H1 (cell line): ENCODE data around the gene MMP17. TPM values are rescaled to one million over a fixed set of nuclear protein-coding genes. Genes with fewer than 3 reads are reported as not detected.

Experiments used
- CTCF ChIA-PET: fragments of 300-600 bp; sonication (Branson Sonifier 250); formaldehyde crosslinking; loops from one replicate; lab custom pipeline; 2021; ENCODE audit not compliant: partially characterized antibody; lab: Charles Lee
- POLR2A ChIA-PET: fragments of 300-600 bp; sonication (Branson Sonifier 250); formaldehyde crosslinking; loops from one replicate; lab custom pipeline; 2021; ENCODE audit warnings: inconsistent platforms; ENCODE audit not compliant: partially characterized antibody; lab: Charles Lee
- DNase-seq, 2 experiments: peaks; one replicate each; pipeline versions ENCODE4 v3.0.0 to v3.0.0-alpha.2; 2010 to 2022; ENCODE audit warnings: low spot score in 2 of 2, low read depth in 1 of 2, mixed read lengths in 1 of 2
- FAIRE-seq: peaks from 2 replicates; lab custom pipeline; 2011; peaks lifted over from hg19 to GRCh38; lab: Jason Lieb, UNC
- H2AFZ ChIP-seq: 2 replicates; pipeline ENCODE4 v1.8.1; 2012; ENCODE audit warnings: low read length, inconsistent platforms
- H2AK5ac ChIP-seq: 2 replicates; pipeline ENCODE4 v1.6.1; 2013; ENCODE audit warnings: low read depth, low read length
- H2BK120ac ChIP-seq: replicated peaks from 2 replicates; pipeline ENCODE3; 2013; ENCODE audit warnings: low read depth, low read length, inconsistent platforms
- H2BK12ac ChIP-seq: 2 replicates; pipeline ENCODE4 v1.6.1; 2013; ENCODE audit warnings: low read depth, low read length
- H2BK15ac ChIP-seq: 2 replicates; pipeline ENCODE4 v1.6.1; 2013; ENCODE audit warnings: low read length
- H2BK20ac ChIP-seq: 2 replicates; pipeline ENCODE4 v1.6.1; 2013; ENCODE audit warnings: low read length
- H2BK5ac ChIP-seq: 2 replicates; pipeline ENCODE4 v1.6.1; 2013; ENCODE audit warnings: low read depth, low read length
- H3K14ac ChIP-seq: 2 replicates; pipeline ENCODE4 v1.6.1; 2013; ENCODE audit warnings: inconsistent platforms; ENCODE audit not compliant: insufficient read length
- H3K18ac ChIP-seq: 2 replicates; pipeline ENCODE4 v1.6.1; 2013; ENCODE audit warnings: low read length; ENCODE audit errors: extremely low read depth
- H3K23ac ChIP-seq: 2 replicates; pipeline ENCODE4 v1.6.1; 2013; ENCODE audit warnings: inconsistent platforms; ENCODE audit not compliant: insufficient read length
- H3K23me2 ChIP-seq: 2 replicates; pipeline ENCODE4 v1.6.1; 2013; ENCODE audit warnings: low read depth, low read length
- H3K27ac ChIP-seq: 2 replicates; pipeline ENCODE4 v1.6.1; 2011; ENCODE audit warnings: low read depth, low read length, inconsistent platforms
- H3K27me3 ChIP-seq, 4 experiments: replicated peaks in 1 of 4; 1 replicate in 1 of 4; 2 replicates in 3 of 4; pipeline versions ENCODE4 v1.6.1 to v1.8.1; 2011 to 2013; ENCODE audit warnings: low read length in 3 of 4, mild to moderate bottlenecking in 3 of 4, inconsistent platforms in 2 of 4, mixed read lengths in 2 of 4, moderate library complexity in 1 of 4; ENCODE audit not compliant: control insufficient read depth in 3 of 4, insufficient read depth in 3 of 4; ENCODE audit errors: extremely low read depth in 1 of 4
- H3K36me3 ChIP-seq, 4 experiments: 2 replicates each; pipeline versions ENCODE4 v1.6.1 to v1.8.1; 2011 to 2013; ENCODE audit warnings: mild to moderate bottlenecking in 4 of 4, low read length in 3 of 4, moderate library complexity in 2 of 4, control low read depth in 1 of 4, inconsistent platforms in 1 of 4; ENCODE audit not compliant: insufficient read depth in 4 of 4, control insufficient read depth in 2 of 4
- H3K4ac ChIP-seq: replicated peaks from 2 replicates; pipeline ENCODE3; 2013; ENCODE audit warnings: low read length, low read depth, mixed read lengths, inconsistent platforms; ENCODE audit not compliant: insufficient read length
- H3K4me1 ChIP-seq, 4 experiments: replicated peaks in 1 of 4; 1 replicate in 1 of 4; 2 replicates in 3 of 4; pipeline versions ENCODE4 v1.6.1 to v1.8.1; 2011 to 2013; ENCODE audit warnings: low read length in 3 of 4, inconsistent platforms in 2 of 4, mixed read lengths in 1 of 4; ENCODE audit not compliant: insufficient read depth in 4 of 4, control insufficient read depth in 3 of 4
- H3K4me2 ChIP-seq, 2 experiments: 2 replicates each; pipeline versions ENCODE4 v1.6.1 to v1.8.1; 2011 to 2013; ENCODE audit warnings: low read depth in 2 of 2, low read length in 2 of 2, control low read depth in 1 of 2, inconsistent platforms in 1 of 2, mild to moderate bottlenecking in 1 of 2; ENCODE audit not compliant: insufficient read depth in 1 of 2
- H3K4me3 ChIP-seq, 4 experiments: fragments of 200-600, 300-600 bp in 1 of 4; sonication (generic), shearing (Covaris generic), sonication (Bioruptor Twin) in 1 of 4; 2 replicates each; pipeline versions ENCODE4 v1.5.1 to v1.8.1; 2011 to 2016; ENCODE audit warnings: low read length in 4 of 4, low read depth in 3 of 4, control low read depth in 2 of 4, inconsistent platforms in 2 of 4, mild to moderate bottlenecking in 2 of 4, mixed read lengths in 1 of 4, moderate library complexity in 1 of 4; ENCODE audit not compliant: insufficient read depth in 2 of 4; ENCODE audit errors: extremely low read depth in 1 of 4
- H3K56ac ChIP-seq: replicated peaks from 2 replicates; pipeline ENCODE3; 2013; ENCODE audit warnings: low read depth, mild to moderate bottlenecking, mixed read lengths, low read length, inconsistent platforms; ENCODE audit not compliant: insufficient read length
- H3K79me1 ChIP-seq: 2 replicates; pipeline ENCODE4 v1.6.1; 2013; ENCODE audit warnings: low read depth, low read length, control low read depth
- H3K79me2 ChIP-seq, 2 experiments: 2 replicates each; pipeline versions ENCODE4 v1.6.1 to v1.8.1; 2012 to 2013; ENCODE audit warnings: low read length in 2 of 2, mild to moderate bottlenecking in 2 of 2, inconsistent platforms in 1 of 2; ENCODE audit not compliant: insufficient read depth in 2 of 2, control insufficient read depth in 1 of 2
- H3K9ac ChIP-seq, 4 experiments: replicated peaks in 1 of 4; 1 replicate in 1 of 4; 2 replicates in 3 of 4; pipeline versions ENCODE4 v1.6.1 to v1.8.1; 2011 to 2013; ENCODE audit warnings: low read depth in 3 of 4, low read length in 3 of 4, control low read depth in 2 of 4, mild to moderate bottlenecking in 2 of 4, moderate library complexity in 2 of 4, inconsistent platforms in 1 of 4; ENCODE audit errors: extremely low read depth in 1 of 4
- H3K9me3 ChIP-seq, 2 experiments: 2 replicates each; pipeline versions ENCODE4 v1.6.1 to v1.8.1; 2012 to 2013; ENCODE audit warnings: mild to moderate bottlenecking in 2 of 2, moderate library complexity in 2 of 2, control low read depth in 1 of 2, inconsistent platforms in 1 of 2, low read depth in 1 of 2, low read length in 1 of 2, mixed read lengths in 1 of 2; ENCODE audit not compliant: insufficient read depth in 2 of 2
- H4K20me1 ChIP-seq, 2 experiments: replicated peaks in 1 of 2; 2 replicates each; pipeline versions ENCODE3 to v1.8.1; 2011 to 2013; ENCODE audit warnings: inconsistent platforms in 2 of 2, low read length in 2 of 2, mild to moderate bottlenecking in 1 of 2; ENCODE audit not compliant: insufficient read depth in 2 of 2, control insufficient read depth in 1 of 2
- H4K5ac ChIP-seq: 2 replicates; pipeline ENCODE4 v1.6.1; 2013; ENCODE audit warnings: low read length, low read depth, mixed read lengths, inconsistent platforms; ENCODE audit not compliant: insufficient read length
- H4K8ac ChIP-seq: 2 replicates; pipeline ENCODE4 v1.8.0; 2013; ENCODE audit warnings: mild to moderate bottlenecking, moderate library complexity, low read length, inconsistent platforms; ENCODE audit not compliant: insufficient read depth; ENCODE audit errors: extremely low read depth
- H4K91ac ChIP-seq: replicated peaks from 2 replicates; pipeline ENCODE3; 2013; ENCODE audit warnings: low read length, mixed read lengths, inconsistent platforms; ENCODE audit not compliant: insufficient read length
- NANOG ChIP-seq: IDR thresholded peaks from 2 replicates; pipeline ENCODE4 v1.6.1; 2011; ENCODE audit warnings: low read length, low read depth, mild to moderate bottlenecking, inconsistent platforms; ENCODE audit not compliant: insufficient read depth, poor library complexity, severe bottlenecking
- POLR2A ChIP-seq, 2 experiments: IDR thresholded peaks; 1 replicate in 1 of 2; 2 replicates in 1 of 2; pipeline ENCODE4 v1.6.1; 2011; ENCODE audit warnings: low read depth in 2 of 2, low read length in 2 of 2, mild to moderate bottlenecking in 2 of 2; ENCODE audit errors: control extremely low read depth in 1 of 2
- SIRT6 ChIP-seq: IDR thresholded peaks from one replicate; pipeline ENCODE4 v1.7.1; 2012; ENCODE audit warnings: low read length, inconsistent platforms
- WGBS, 2 experiments: shearing (Covaris generic) in 1 of 2; methylation state at CpG; one replicate each; pipeline versions ENCODE4 v1.1.6 to v1.1.7; 2013 to 2015; ENCODE audit warnings: low lambda C conversion rate in 2 of 2, mixed read lengths in 2 of 2, inconsistent platforms in 1 of 2, low coverage in 1 of 2, missing lambda C conversion rate in 1 of 2; ENCODE audit not compliant: insufficient replicate concordance in 2 of 2, insufficient coverage in 1 of 2, insufficient read length in 1 of 2; ENCODE audit errors: extremely low coverage in 1 of 2, missing lambda C conversion rate in 1 of 2; 5-methylcytosine and 5-hydroxymethylcytosine counted together
- polyA plus RNA-seq, 7 experiments: library from polyadenylated mRNA; depleted of rRNA in 3 of 7; stranded (reverse) in 5 of 7; unstranded in 2 of 7; fragments of >200 nt in 5 of 7; fragments of 200-250 nt in 2 of 7; gene quantifications; 1 replicate in 5 of 7; 2 replicates in 1 of 7; 4 replicates in 1 of 7; pipeline versions ENCODE4 v1.2.1 to v1.2.3, GENCODE V29; 2011 to 2013; ENCODE audit warnings: missing spikeins in 2 of 7, mixed read lengths in 2 of 7
- total RNA-seq: library from RNA; stranded (reverse); fragmentation: NEBNext Ultra II Directional; extraction: Animal tissue kit (Norgen Biotek cat#: 25700); gene quantifications from 2 replicates; pipeline ENCODE4 v1.2.1, GENCODE V29; 2021

Gene MMP17
- total and polyA plus RNA-seq, 2 of the 8 experiments (the other 6 are each of a cell fraction or from before 2014, with no cell fraction given), result 41.3 to 53.8 TPM

GRCh38 chr12:131786331-131786730 is 41.9 kb upstream of the MMP17 start:
- CTCF ChIA-PET, result interaction anchor here (1.1 to 4.0 kb wide), 6 partner anchors 10 to 97 kb away, joined by 3 to 24 read pairs (median 4); no protein-coding TSS in a partner anchor
- TF ChIP-seq SIRT6 (no peak), POLR2A (IDR thresholded peaks at IDR 0.05; ENCODE audit: control extremely low read depth in 1 of 2, low read depth in 2 of 2, low read length in 2 of 2) (no peak), NANOG (no peak)

More at GRCh38 chr12:131786331-131786730, 41.9 kb upstream of the MMP17 start:
- no peak for DNase-seq
- H4K20me1 ChIP-seq, result peaks cover 0 to 3% of the 10 kb centered on the region in 2 experiments
- H3K4me2 ChIP-seq, result no peak overlapping the region
- no peaks in the 10 kb centered on the region for H3K9me3 ChIP-seq
- H3K79me1 ChIP-seq, result no peaks in the 10 kb centered on the region
- no peak overlapping the region for H3K4me3 ChIP-seq
- POLR2A ChIA-PET, result interaction anchor here (0.8 to 3.4 kb wide), 3 partner anchors 9 to 63 kb away, joined by 3 to 13 read pairs (median 3); no protein-coding TSS in a partner anchor
- H3K18ac ChIP-seq, result 0 out of 2 replicates have a peak overlapping the region, but pooled peaks have one; percentile 68
- H3K4ac ChIP-seq, result peak overlapping the region; percentile 33
- H4K91ac ChIP-seq, result peak overlapping the region; percentile 92
- no peak overlapping the region; the same call in 1 of the 2 replicates for H2BK15ac ChIP-seq
- peak overlapping the region; percentile 93 for H2BK12ac ChIP-seq
- H3K14ac ChIP-seq, result no peak overlapping the region
- H2AFZ ChIP-seq, result no peak overlapping the region
- no peaks in the 10 kb centered on the region for H3K79me2 ChIP-seq
- 0 out of 2 replicates have a peak overlapping the region, but pooled peaks have one; percentile 41 for H3K27ac ChIP-seq
- H3K36me3 ChIP-seq, result peaks cover 5 to 20% (median 12%) of the 10 kb centered on the region in 4 experiments; a peak in 7 of 8 replicates
- H3K27me3 ChIP-seq, result no peaks in the 10 kb centered on the region
- H3K9ac ChIP-seq, result no peak overlapping the region
- WGBS, 2 experiments, result 94% methylated on average over 14 of the region's 15 CpGs; no CpG with 5 or more reads in 1 of the 2 experiments
- H4K8ac ChIP-seq, result 0 out of 2 replicates have a peak overlapping the region, but pooled peaks have one; percentile 71
- no peak overlapping the region for H3K56ac ChIP-seq
- H3K4me1 ChIP-seq, result peaks cover 8 to 20% (median 12%) of the 10 kb centered on the region in 4 experiments
- H2BK5ac ChIP-seq, result peak overlapping the region; percentile 86; the same call in 1 of the 2 replicates
- H2BK120ac ChIP-seq, result no peak overlapping the region
- no peak overlapping the region for H4K5ac ChIP-seq
- H2BK20ac ChIP-seq, result no peak overlapping the region
- no peaks in the 10 kb centered on the region for H3K23me2 ChIP-seq
- no peak overlapping the region for H3K23ac ChIP-seq
- no peak overlapping the region; the same call in 1 of the 2 replicates for H2AK5ac ChIP-seq
- FAIRE-seq, result no peak
